ENCODE measurements around the gene PAGE5. TPM values are rescaled to one million over a fixed set of nuclear protein-coding genes. Genes with fewer than 3 reads are reported as not detected.

Gene PAGE5
- total and polyA plus RNA-seq, 4 donors: 0.24 to 0.65 TPM; not detected in 2

Other genes with a start within 250 kb of the PAGE5 start
- gene PFKFB1, start 226.2 kb upstream of the PAGE5 start, total RNA-seq: 10 to 100 TPM in 1 of 2 donors, 1 to 10 TPM in 1; 2.9 to 19.2 TPM
- gene PFKFB1, start 226.2 kb upstream of the PAGE5 start, polyA plus RNA-seq: 10 to 100 TPM in 1 of 2 donors, 1 to 10 TPM in 1; 4.4 to 10.2 TPM
- 1 to 10 TPM; 5.0 to 6.5 TPM for gene APEX2, start 220.0 kb upstream of the PAGE5 start, total RNA-seq
- gene APEX2, start 220.0 kb upstream of the PAGE5 start, polyA plus RNA-seq: 1 to 10 TPM; 6.9 to 8.6 TPM
- gene ALAS2, start 189.4 kb upstream of the PAGE5 start, total RNA-seq: 1,000 to 10,000 TPM in 1 of 2 donors, not detected in 1; 1,807 TPM
- under 1 TPM in 1 of 2 donors, not detected in 1; 0.21 TPM for gene ALAS2, start 189.4 kb upstream of the PAGE5 start, polyA plus RNA-seq
- gene PAGE2B, start 145.3 kb upstream of the PAGE5 start, total RNA-seq: under 1 TPM in 1 of 2 donors, not detected in 1; 0.28 TPM
- gene PAGE2B, start 145.3 kb upstream of the PAGE5 start, polyA plus RNA-seq: not detected
- gene PAGE2, start 131.3 kb upstream of the PAGE5 start, total RNA-seq: not detected
- not detected for gene PAGE2, start 131.3 kb upstream of the PAGE5 start, polyA plus RNA-seq
- gene PAGE3, start 44.6 kb downstream of the PAGE5 start, total RNA-seq: not detected
- gene PAGE3, start 44.6 kb downstream of the PAGE5 start, polyA plus RNA-seq: not detected
- 10 to 100 TPM; 11.8 to 18.0 TPM for gene MAGEH1, start 231.8 kb downstream of the PAGE5 start, total RNA-seq
- gene MAGEH1, start 231.8 kb downstream of the PAGE5 start, polyA plus RNA-seq: 10 to 100 TPM in 1 of 2 donors, 1 to 10 TPM in 1; 6.0 to 11.0 TPM

Measured in liver (tissue), 4 donors.